B cell (primary cell): Measurements from ENCODE around the gene DAGLB. TPM values are rescaled to one million over a fixed set of nuclear protein-coding genes. Genes with fewer than 3 reads are reported as not detected.

Source experiments
- ATAC-seq: fragments of 200-7000 bp; cut with Tn5 transposase; one replicate; pipeline ENCODE4 v1.10.0; 2021; ENCODE audit warnings: low read depth, mild to moderate bottlenecking, moderate number of reproducible peaks, moderate library complexity
- CTCF ChIA-PET: fragments of 350-600 bp; sonication (Branson Sonifier 250); formaldehyde crosslinking; loops from one replicate; lab custom pipeline; 2021; ENCODE audit warnings: antibody characterized with exemption, inconsistent platforms; lab: Charles Lee
- POLR2A ChIA-PET: fragments of 350-600 bp; sonication (Branson Sonifier 250); formaldehyde crosslinking; loops from one replicate; lab custom pipeline; 2021; ENCODE audit warnings: antibody characterized with exemption; lab: Charles Lee
- DNase-seq: peaks from one replicate; pipeline ENCODE4 v3.0.0; 2013
- H2AFZ ChIP-seq: 2 replicates; pipeline ENCODE4 v1.6.1; 2012; ENCODE audit warnings: mild to moderate bottlenecking, low read depth, low read length; ENCODE audit not compliant: insufficient read depth, poor library complexity, severe bottlenecking
- H3K27ac ChIP-seq, 2 donors: 1 replicate in 1 of 2; 2 replicates in 1 of 2; pipeline ENCODE4 v1.5.1; 2012 to 2013; ENCODE audit warnings: low read length in 2 of 2, mild to moderate bottlenecking in 2 of 2, moderate library complexity in 1 of 2
- H3K27me3 ChIP-seq, 4 experiments: fragments of 200-600 bp in 1 of 4; sonication (generic) in 1 of 4; replicated peaks in 1 of 4; 1 replicate in 2 of 4; 2 replicates in 2 of 4; pipeline versions ENCODE4 v1.6.1 to v1.7.0; 2013 to 2016; ENCODE audit warnings: low read length in 3 of 4, mild to moderate bottlenecking in 2 of 4, mixed read lengths in 1 of 4, moderate library complexity in 1 of 4; ENCODE audit not compliant: insufficient read depth in 4 of 4, control insufficient read depth in 3 of 4; ENCODE audit errors: control extremely low read depth in 1 of 4
- H3K36me3 ChIP-seq, 2 experiments: replicated peaks in 1 of 2; 1 replicate in 1 of 2; 2 replicates in 1 of 2; pipeline versions ENCODE4 v1.6.1 to v1.7.1; 2013; ENCODE audit warnings: low read length in 1 of 2; ENCODE audit not compliant: insufficient read depth in 2 of 2, control insufficient read depth in 1 of 2; ENCODE audit errors: control extremely low read depth in 1 of 2, extremely low read depth in 1 of 2
- H3K4me1 ChIP-seq, 2 donors: fragments of 200-600 bp in 1 of 2; sonication (generic) in 1 of 2; 1 replicate in 1 of 2; 2 replicates in 1 of 2; pipeline versions ENCODE4 v1.5.1 to v1.6.1; 2013 to 2017; ENCODE audit warnings: low read length in 2 of 2; ENCODE audit not compliant: control insufficient read depth in 2 of 2, insufficient read depth in 2 of 2
- H3K4me2 ChIP-seq: replicated peaks from 2 replicates; pipeline ENCODE3; 2012; ENCODE audit warnings: mild to moderate bottlenecking, low read depth, low read length; ENCODE audit not compliant: poor library complexity, severe bottlenecking
- H3K4me3 ChIP-seq, 5 experiments: fragments of 200-600 bp in 1 of 5; sonication (generic) in 1 of 5; 1 replicate in 3 of 5; 2 replicates in 2 of 5; pipeline versions ENCODE4 v1.5.1 to v1.7.0; 2011 to 2016; ENCODE audit warnings: low read length in 4 of 5, mild to moderate bottlenecking in 4 of 5, low read depth in 2 of 5, control low read depth in 1 of 5, moderate library complexity in 1 of 5; ENCODE audit not compliant: insufficient read depth in 1 of 5; ENCODE audit errors: control extremely low read depth in 1 of 5, extremely low read depth in 1 of 5
- H3K79me2 ChIP-seq: fragments of 200-600 bp; sonication (generic); one replicate; pipeline ENCODE4 v1.6.0; 2016; ENCODE audit warnings: low read length; ENCODE audit not compliant: control insufficient read depth, insufficient read depth
- H3K9ac ChIP-seq: fragments of 200-600 bp; sonication (generic); 2 replicates; pipeline ENCODE4 v1.6.1; 2017; ENCODE audit warnings: mild to moderate bottlenecking, low read length, moderate library complexity
- H3K9me3 ChIP-seq, 3 donors: one replicate each; pipeline versions ENCODE4 v1.6.1 to v1.7.1; 2013; ENCODE audit warnings: low read length in 2 of 3; ENCODE audit not compliant: control insufficient read depth in 2 of 3, insufficient read depth in 1 of 3; ENCODE audit errors: control extremely low read depth in 1 of 3
- H4K20me1 ChIP-seq: 2 replicates; pipeline ENCODE4 v1.6.0; 2012; ENCODE audit warnings: mild to moderate bottlenecking, low read length; ENCODE audit not compliant: insufficient read depth, control insufficient read depth, poor library complexity, severe bottlenecking
- H3K27ac Mint-ChIP-seq: one replicate; pipeline ENCODE4 v1.8.0; 2021; ENCODE audit warnings: mixed read lengths
- H3K27me3 Mint-ChIP-seq: one replicate; pipeline ENCODE4 v1.8.0; 2021; ENCODE audit warnings: mixed read lengths
- H3K4me1 Mint-ChIP-seq: one replicate; pipeline ENCODE4 v1.8.0; 2021; ENCODE audit warnings: mixed read lengths
- H3K4me3 Mint-ChIP-seq: one replicate; pipeline ENCODE4 v1.8.0; 2021; ENCODE audit warnings: mixed read lengths
- H3K9me3 Mint-ChIP-seq: one replicate; pipeline ENCODE4 v1.8.0; 2022; ENCODE audit warnings: mixed read lengths; ENCODE audit not compliant: insufficient read depth
- CTCF ChIP-seq: fragments of 200-600 bp; IDR thresholded peaks from one replicate; pipeline ENCODE4 v1.8.0; 2022; ENCODE audit warnings: antibody characterized with exemption, mild to moderate bottlenecking
- EZH2 ChIP-seq: IDR thresholded peaks from 2 replicates; pipeline ENCODE4 v1.6.1; 2012; ENCODE audit warnings: borderline replicate concordance, low read depth, mild to moderate bottlenecking, moderate library complexity, low read length; ENCODE audit not compliant: insufficient read depth, poor library complexity, severe bottlenecking
- WGBS: methylation state at CpG from one replicate; pipeline ENCODE4 v1.1.5; 2013; ENCODE audit warnings: missing lambda C conversion rate; ENCODE audit not compliant: insufficient coverage; 5-methylcytosine and 5-hydroxymethylcytosine counted together
- intact Hi-C: fragments of 100-400 bp; cut with micrococcal nuclease; formaldehyde crosslinking; loops from one replicate; pipeline ENCODE4 v1.10.0; 2022
- polyA plus RNA-seq: library from polyadenylated mRNA; depleted of rRNA; stranded (reverse); fragments of >200 nt; gene quantifications from 2 replicates; pipeline ENCODE4 v1.2.3, GENCODE V29; 2012
- total RNA-seq, 2 donors: library from RNA; stranded (reverse); fragments of 120-200 nt in 1 of 2; gene quantifications; 1 replicate in 1 of 2; 2 replicates in 1 of 2; pipeline versions ENCODE4 v1.2.3 to v1.2.4, GENCODE V29; 2013 to 2022

The DAGLB gene
- total and polyA plus RNA-seq, 2 donors (not counting 1 experiment from before 2014, with no cell fraction given) = 25.2 to 29.6 TPM

- 91% methylated on average over 4 of the region's 5 CpGs for WGBS
- H3K4me3 ChIP-seq = no peak overlapping the region
- ATAC-seq (no peak), DNase-seq (no peak)
- intact Hi-C loops = no loop called here
- H3K36me3 ChIP-seq = peaks cover 3 to 41% of the 10 kb centered on the region in 2 experiments
- TF ChIP-seq CTCF (no peak), EZH2 (no peak)
- CTCF ChIA-PET = no interaction called here
- POLR2A ChIA-PET = no interaction called here
- no peak overlapping the region for H2AFZ ChIP-seq
- no peak overlapping the region for H3K27ac Mint-ChIP-seq
- H3K4me3 Mint-ChIP-seq = no peak overlapping the region
- H3K9ac ChIP-seq = no peak overlapping the region
- no peaks in the 10 kb centered on the region for H3K27me3 Mint-ChIP-seq
- H3K79me2 ChIP-seq = peaks cover 3% of the 10 kb centered on the region
- H3K9me3 Mint-ChIP-seq = no peaks in the 10 kb centered on the region
- H4K20me1 ChIP-seq = peaks cover 4% of the 10 kb centered on the region
- H3K4me2 ChIP-seq = no peak overlapping the region
- H3K4me1 ChIP-seq = no peaks in the 10 kb centered on the region
- no peaks in the 10 kb centered on the region for H3K9me3 ChIP-seq
- no peak overlapping the region for H3K27ac ChIP-seq
- H3K27me3 ChIP-seq = no peaks in the 10 kb centered on the region
- H3K4me1 Mint-ChIP-seq = no peaks in the 10 kb centered on the region
Measured at GRCh38 chr7:6417408-6417807, 30.3 kb downstream of the DAGLB start.

GRCh38 chr7:6416516-6417145, 31.1 kb downstream of the DAGLB start:
- CTCF ChIA-PET = no interaction called here
- Histone ChIP-seq H3K4me3 (no peak overlapping the region), H3K36me3 (peaks cover 3 to 46% of the 10 kb centered on the region in 2 experiments), H3K27me3 (no peaks in the 10 kb centered on the region), H3K9ac (no peak overlapping the region), H4K20me1 (peaks cover 4% of the 10 kb centered on the region), H2AFZ (no peak overlapping the region), H3K4me1 (no peaks in the 10 kb centered on the region), H3K9me3 (no peaks in the 10 kb centered on the region), H3K4me2 (no peak overlapping the region), H3K27ac (no peak overlapping the region), H3K79me2 (peaks cover 3% of the 10 kb centered on the region)
- no peaks in the 10 kb centered on the region for H3K4me1 Mint-ChIP-seq
- DNase-seq (no peak), ATAC-seq (no peak)
- intact Hi-C loops = no loop called here
- 96% methylated on average over 23 of the region's 23 CpGs for WGBS
- no peak overlapping the region for H3K27ac Mint-ChIP-seq
- no peak overlapping the region for H3K4me3 Mint-ChIP-seq
- H3K9me3 Mint-ChIP-seq = no peaks in the 10 kb centered on the region
- POLR2A ChIA-PET = no interaction called here
- no peak for TF ChIP-seq EZH2
- H3K27me3 Mint-ChIP-seq = no peaks in the 10 kb centered on the region
